Transverse colon (tissue), 4 donors: ENCODE results near the gene FAM228A. TPM values are rescaled to one million over a fixed set of nuclear protein-coding genes. Genes with fewer than 3 reads are reported as not detected.

Source experiments
- DNase-seq: peaks from one replicate; pipeline ENCODE4 v3.0.0-alpha.2; 2019
- H3K27ac ChIP-seq, 4 donors: fragments of 200-600 bp; sonication (generic); 2 replicates each; pipeline ENCODE4 v1.5.1; 2016 to 2018; ENCODE audit warnings: inconsistent platforms in 4 of 4
- H3K27me3 ChIP-seq: fragments of 200-600 bp; sonication (generic); 2 replicates; pipeline ENCODE4 v1.5.1; 2017; ENCODE audit warnings: inconsistent platforms
- H3K36me3 ChIP-seq, 4 donors: fragments of 200-600 bp; sonication (generic); 2 replicates each; pipeline ENCODE4 v1.5.1; 2017 to 2019; ENCODE audit warnings: inconsistent platforms in 4 of 4
- H3K4me1 ChIP-seq, 4 donors: fragments of 200-600 bp; sonication (generic); 2 replicates each; pipeline ENCODE4 v1.5.1; 2017 to 2020; ENCODE audit warnings: inconsistent platforms in 4 of 4
- H3K4me3 ChIP-seq, 4 donors: fragments of 200-600 bp; sonication (generic); 1 replicate in 1 of 4; 2 replicates in 3 of 4; pipeline versions ENCODE4 v1.5.1 to v1.6.1; 2017 to 2019; ENCODE audit warnings: inconsistent platforms in 4 of 4
- H3K9me3 ChIP-seq, 2 donors: fragments of 200-600 bp; sonication (generic); 2 replicates each; pipeline ENCODE4 v1.5.1; 2017 to 2019; ENCODE audit warnings: inconsistent platforms in 2 of 2
- CTCF ChIP-seq, 5 experiments: fragments of 200-600 bp in 3 of 5; fragments of 450-650 bp in 2 of 5; sonication (generic) in 3 of 5; IDR thresholded peaks; 1 replicate in 2 of 5; 2 replicates in 3 of 5; pipeline ENCODE4 v1.5.1; 2016 to 2017; ENCODE audit warnings: antibody characterized with exemption in 5 of 5, inconsistent platforms in 3 of 5, mild to moderate bottlenecking in 2 of 5, moderate library complexity in 1 of 5
- EP300 ChIP-seq: sonication (generic); formaldehyde crosslinking; IDR thresholded peaks from one replicate; pipeline ENCODE4 v1.6.1; 2017; ENCODE audit warnings: antibody characterized with exemption, low read depth
- POLR2A ChIP-seq: fragments of 450-650 bp; IDR thresholded peaks from one replicate; pipeline ENCODE4 v1.6.1; 2016; ENCODE audit warnings: antibody characterized with exemption, mild to moderate bottlenecking, moderate library complexity
- POLR2AphosphoS5 ChIP-seq, 3 donors: sonication (generic); formaldehyde crosslinking; IDR thresholded peaks; one replicate each; pipeline ENCODE4 v1.6.1; 2016; ENCODE audit warnings: antibody characterized with exemption in 3 of 3
- WGBS, 2 donors: methylation state at CpG; one replicate each; pipeline ENCODE4 v1.1.5; 2018; ENCODE audit warnings: low coverage in 1 of 2; 5-methylcytosine and 5-hydroxymethylcytosine counted together
- in situ Hi-C, 4 donors: fragments of 200-750 bp; cut with MboI; loops; one replicate each; pipeline versions ENCODE4 v1.15.0 to v1.15.1; 2017; ENCODE audit warnings: low sequenced_read_pairs in 3 of 4, low pct_ligation_motif_present in 1 of 4, low pct_unique_long_range_greater_than_20kb in 1 of 4
- intact Hi-C: fragments of 100-400 bp; cut with DNase I; formaldehyde crosslinking; loops from one replicate; pipeline ENCODE4 v1.15.1; 2023; ENCODE audit warnings: low total_unique reads
- total RNA-seq, 4 donors: library from RNA; depleted of rRNA; stranded (reverse); fragments of >200 nt; gene quantifications; one replicate each; pipeline ENCODE4 v1.1.0, GENCODE V29; 2016

Gene FAM228A
- total RNA-seq, 4 donors from 2014 or later: 0.27 TPM; not detected in 3

GRCh38 chr2:24179683-24180082, 4.8 kb downstream of the FAM228A start:
- TF ChIP-seq POLR2AphosphoS5 (IDR thresholded peaks at IDR 0.05) (no peak), POLR2A (no peak), CTCF (IDR thresholded peaks at IDR 0.05) (no peak), EP300 (no peak)
- Histone ChIP-seq H3K27me3 (no peaks in the 10 kb centered on the region), H3K9me3 (no peaks in the 10 kb centered on the region), H3K4me1 (no peaks in the 10 kb centered on the region), H3K27ac (no peak overlapping the region), H3K36me3 (no peaks in the 10 kb centered on the region), H3K4me3 (no peak overlapping the region)
- in situ Hi-C loops (no loop called here), intact Hi-C loops (no loop called here)
- DNase-seq: no peak

GRCh38 chr2:24181849-24182248, 7.0 kb downstream of the FAM228A start:
- DNase-seq: no peak
- Histone ChIP-seq H3K9me3 (no peaks in the 10 kb centered on the region), H3K4me1 (no peaks in the 10 kb centered on the region), H3K36me3 (no peaks in the 10 kb centered on the region), H3K4me3 (no peak overlapping the region), H3K27ac (no peak overlapping the region), H3K27me3 (no peaks in the 10 kb centered on the region)
- TF ChIP-seq EP300 (no peak), CTCF (IDR thresholded peaks at IDR 0.05) (no peak), POLR2A (no peak), POLR2AphosphoS5 (IDR thresholded peaks at IDR 0.05) (no peak)
- intact Hi-C loops: no loop called here
- WGBS, 2 donors: 62 to 84% methylated on average over 3 to 6 of the region's 6 CpGs
- in situ Hi-C loops: no loop called here

- intact Hi-C loops (no loop called here), in situ Hi-C loops (no loop called here)
- no peaks in the 10 kb centered on the region for H3K36me3 ChIP-seq
- TF ChIP-seq CTCF (IDR thresholded peaks at IDR 0.05) (no peak), POLR2A (no peak), EP300 (no peak), POLR2AphosphoS5 (IDR thresholded peaks at IDR 0.05) (no peak)
- H3K9me3 ChIP-seq: no peaks in the 10 kb centered on the region
- H3K27ac ChIP-seq: no peak overlapping the region
- no peak for DNase-seq
- H3K27me3 ChIP-seq: no peaks in the 10 kb centered on the region
- H3K4me3 ChIP-seq: no peak overlapping the region
- 86 to 93% methylated on average over 6 to 7 of the region's 7 CpGs for WGBS, 2 donors
- H3K4me1 ChIP-seq: no peaks in the 10 kb centered on the region
Measured at GRCh38 chr2:24182507-24182906, 7.7 kb downstream of the FAM228A start.

- DNase-seq: no peak
- intact Hi-C loops: no loop called here
- in situ Hi-C loops: no loop called here
- Histone ChIP-seq H3K4me3 (no peak overlapping the region), H3K9me3 (no peaks in the 10 kb centered on the region), H3K36me3 (no peaks in the 10 kb centered on the region), H3K27ac (no peak overlapping the region), H3K27me3 (no peaks in the 10 kb centered on the region), H3K4me1 (no peaks in the 10 kb centered on the region)
- TF ChIP-seq POLR2AphosphoS5 (IDR thresholded peaks at IDR 0.05) (no peak), EP300 (no peak), POLR2A (no peak), CTCF (IDR thresholded peaks at IDR 0.05) (no peak)
- WGBS, 2 donors: 53 to 61% methylated on average over 3 to 6 of the region's 6 CpGs
Measured at GRCh38 chr2:24183366-24184069, 8.7 kb downstream of the FAM228A start.
